DOHH2 (cell line): ENCODE data around the gene ZNF816.

Source experiments
- H3F3A ChIP-seq: fragments of 200-600 bp; sonication (generic), shearing (Covaris generic); 2 replicates; pipeline ENCODE4 v1.6.0; 2016; ENCODE audit warnings: antibody characterized with exemption, mild to moderate bottlenecking; ENCODE audit not compliant: control insufficient read depth, insufficient read depth
- H3K27ac ChIP-seq: fragments of 200-600 bp; sonication (generic); 2 replicates; pipeline ENCODE4 v1.5.1; 2014; ENCODE audit warnings: low read depth, mild to moderate bottlenecking, low read length, moderate library complexity
- H3K27me3 ChIP-seq: fragments of 200-600 bp; sonication (generic); 2 replicates; pipeline ENCODE4 v1.6.1; 2014; ENCODE audit warnings: mild to moderate bottlenecking, low read length, mixed read lengths; ENCODE audit not compliant: control insufficient read depth
- H3K36me3 ChIP-seq: fragments of 200-600 bp; sonication (generic); 2 replicates; pipeline ENCODE4 v1.6.1; 2014; ENCODE audit warnings: mild to moderate bottlenecking, low read length, moderate library complexity, mixed read lengths; ENCODE audit not compliant: control insufficient read depth
- H3K4me1 ChIP-seq: fragments of 200-600 bp; sonication (generic); 2 replicates; pipeline ENCODE4 v1.6.1; 2014; ENCODE audit warnings: mild to moderate bottlenecking, low read length, mixed read lengths; ENCODE audit not compliant: control insufficient read depth
- H3K4me2 ChIP-seq: fragments of 200-600 bp; sonication (generic); 2 replicates; pipeline ENCODE4 v1.6.0; 2014; ENCODE audit warnings: mild to moderate bottlenecking, low read length, moderate library complexity
- H3K4me3 ChIP-seq: fragments of 200-600 bp; sonication (generic); 2 replicates; pipeline ENCODE4 v1.5.1; 2014; ENCODE audit warnings: mild to moderate bottlenecking, low read length, mixed read lengths
- H3K79me2 ChIP-seq: fragments of 200-600 bp; sonication (generic); 2 replicates; pipeline ENCODE4 v1.6.1; 2014; ENCODE audit warnings: mild to moderate bottlenecking, low read length, mixed read lengths; ENCODE audit not compliant: control insufficient read depth
- H3K9me2 ChIP-seq: fragments of 200-600 bp; sonication (generic); replicated peaks from 2 replicates; pipeline ENCODE4 v1.6.1; 2014; ENCODE audit warnings: mild to moderate bottlenecking, low read length, mixed read lengths; ENCODE audit not compliant: control insufficient read depth
- H3K9me3 ChIP-seq: fragments of 200-600 bp; sonication (generic); 2 replicates; pipeline ENCODE4 v1.6.1; 2014; ENCODE audit warnings: antibody characterized with exemption, low read length, mixed read lengths; ENCODE audit not compliant: control insufficient read depth, insufficient read depth
- H4K20me1 ChIP-seq: fragments of 200-600 bp; sonication (generic); 2 replicates; pipeline ENCODE4 v1.6.0; 2014; ENCODE audit warnings: low read depth, mild to moderate bottlenecking, antibody characterized with exemption, low read length, moderate library complexity; ENCODE audit not compliant: control insufficient read depth, insufficient read depth
- CTCF ChIP-seq: fragments of 200-600 bp; sonication (generic); IDR thresholded peaks from one replicate; pipeline ENCODE4 v1.5.1; 2014; ENCODE audit warnings: antibody characterized with exemption, mild to moderate bottlenecking, low read depth, low read length; ENCODE audit not compliant: poor library complexity, severe bottlenecking
- EZH2phosphoT487 ChIP-seq: fragments of 200-600 bp; sonication (generic); IDR thresholded peaks from 2 replicates; pipeline ENCODE4 v1.6.1; 2017; ENCODE audit warnings: borderline replicate concordance, mild to moderate bottlenecking, antibody characterized with exemption, low read length, moderate library complexity, mixed read lengths

Gene ZNF816

DNA sequence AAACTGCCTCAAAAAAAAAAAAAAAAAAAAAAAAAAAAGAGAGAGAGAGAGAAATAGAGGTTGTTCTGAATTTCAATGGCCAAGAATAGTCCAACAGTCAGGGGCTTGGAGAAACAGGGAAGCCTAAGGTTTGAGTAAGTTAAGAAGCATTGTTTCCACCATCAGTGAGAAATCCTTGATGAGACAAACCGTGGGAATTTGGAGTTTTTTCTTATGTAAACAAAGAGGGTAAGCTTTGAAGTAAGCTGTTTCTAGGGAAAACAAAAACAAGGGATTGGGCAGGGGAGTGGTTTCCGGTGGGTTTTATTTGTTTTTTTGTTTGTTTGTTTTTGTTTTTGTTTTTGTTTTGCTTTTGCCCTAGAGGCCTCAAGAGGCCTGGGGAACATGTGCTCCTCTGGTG is 39.8 kb upstream of the ZNF816 start:
- H4K20me1 ChIP-seq, result no peaks in the 10 kb centered on the region
- TF ChIP-seq CTCF (no peak), EZH2phosphoT487 (no peak)
- H3F3A ChIP-seq, result no peaks in the 10 kb centered on the region
- no peaks in the 10 kb centered on the region for H3K36me3 ChIP-seq
- no peak overlapping the region for H3K4me3 ChIP-seq
- H3K79me2 ChIP-seq, result no peaks in the 10 kb centered on the region
- H3K4me2 ChIP-seq, result no peak overlapping the region
- H3K9me2 ChIP-seq, result no peaks in the 10 kb centered on the region
- H3K9me3 ChIP-seq, result no peaks in the 10 kb centered on the region
- H3K27me3 ChIP-seq, result no peaks in the 10 kb centered on the region
- H3K4me1 ChIP-seq, result no peaks in the 10 kb centered on the region
- H3K27ac ChIP-seq, result no peak overlapping the region

DNA sequence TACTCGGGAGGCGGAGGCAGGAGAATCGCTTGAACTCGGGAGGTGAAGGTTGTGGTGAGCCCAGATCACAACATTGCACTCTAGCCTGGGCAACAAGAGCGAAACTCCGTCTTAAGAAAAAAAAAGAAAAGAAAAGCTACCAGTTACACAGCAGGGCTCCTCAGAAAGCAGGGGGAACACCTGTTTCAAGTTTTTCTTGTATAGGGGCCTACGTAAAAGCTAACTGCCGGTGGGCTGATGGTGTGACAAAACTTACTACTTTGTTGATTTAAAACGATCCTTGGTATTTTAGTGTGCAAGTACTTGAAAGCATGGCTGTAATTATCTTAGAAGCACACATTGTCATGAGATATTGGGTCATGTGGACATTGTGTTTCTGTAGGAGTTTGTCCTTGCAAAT is 35.3 kb upstream of the ZNF816 start:
- peaks cover 3% of the 10 kb centered on the region; the same call in 1 of the 2 replicates for H3K9me3 ChIP-seq
- H3K79me2 ChIP-seq, result no peaks in the 10 kb centered on the region
- H4K20me1 ChIP-seq, result no peaks in the 10 kb centered on the region
- peaks cover 4% of the 10 kb centered on the region; the same call in 1 of the 2 replicates for H3K4me1 ChIP-seq
- no peaks in the 10 kb centered on the region for H3K27me3 ChIP-seq
- no peak overlapping the region for H3K4me3 ChIP-seq
- H3K9me2 ChIP-seq, result no peaks in the 10 kb centered on the region
- H3K4me2 ChIP-seq, result no peak overlapping the region
- H3F3A ChIP-seq, result no peaks in the 10 kb centered on the region
- H3K27ac ChIP-seq, result no peak overlapping the region
- no peaks in the 10 kb centered on the region for H3K36me3 ChIP-seq
- TF ChIP-seq CTCF (no peak), EZH2phosphoT487 (no peak)

DNA sequence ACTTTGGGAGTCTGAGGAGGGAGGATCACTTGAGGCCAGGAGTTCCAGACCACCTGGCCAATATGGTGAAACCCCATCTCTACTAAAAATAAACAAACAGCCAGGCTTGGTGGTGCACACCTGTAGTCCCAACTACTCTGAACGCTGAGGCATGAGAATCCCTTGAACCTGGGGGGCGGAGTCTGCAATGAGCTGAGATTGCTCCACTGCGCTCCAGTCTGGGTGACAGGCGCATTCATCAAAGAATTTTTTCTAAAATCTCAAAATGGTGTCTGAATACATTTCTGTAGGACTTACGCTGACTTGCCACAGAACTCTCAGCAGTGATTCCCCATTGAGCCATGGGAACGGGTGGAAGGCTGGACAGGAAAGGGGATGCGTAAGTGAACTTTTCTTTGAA is 33.0 kb upstream of the ZNF816 start:
- TF ChIP-seq CTCF (no peak), EZH2phosphoT487 (no peak)
- no peak overlapping the region for H3K4me3 ChIP-seq

More for the DNA sequence above, 33.0 kb upstream of the ZNF816 start:
- Histone ChIP-seq H3K27me3 (no peaks in the 10 kb centered on the region), H3K4me2 (no peak overlapping the region), H3K79me2 (no peaks in the 10 kb centered on the region), H3K4me1 (peaks cover 4% of the 10 kb centered on the region; the same call in 1 of the 2 replicates), H3F3A (no peaks in the 10 kb centered on the region), H3K9me3 (peaks cover 3% of the 10 kb centered on the region; the same call in 1 of the 2 replicates), H4K20me1 (no peaks in the 10 kb centered on the region), H3K27ac (no peak overlapping the region), H3K36me3 (no peaks in the 10 kb centered on the region), H3K9me2 (no peaks in the 10 kb centered on the region)
